ENCODE data around the gene FOXL3.

Gene FOXL3

GRCh38 chr7:304574-305409 is 14.8 kb downstream of the FOXL3 start:
- no peak for DNase-seq

- no peak for DNase-seq
These were observed 15.6 kb downstream of the FOXL3 start for GRCh38 chr7:305410-306151.

- no peak for DNase-seq
These were observed 18.0 kb downstream of the FOXL3 start for GRCh38 chr7:307970-308369.

- no peak for DNase-seq
These were observed 19.7 kb downstream of the FOXL3 start for GRCh38 chr7:309586-310228.

- DNase-seq = no peak
These were observed 21.2 kb downstream of the FOXL3 start for GRCh38 chr7:311131-311680.

GRCh38 chr7:311796-312195 is 21.8 kb downstream of the FOXL3 start:
- DNase-seq = no peak

GRCh38 chr7:312424-312823 is 22.5 kb downstream of the FOXL3 start:
- DNase-seq = no peak

GRCh38 chr7:314853-315252 is 24.9 kb downstream of the FOXL3 start:
- no peak for DNase-seq

GRCh38 chr7:315516-316265 is 25.7 kb downstream of the FOXL3 start:
- DNase-seq = no peak

GRCh38 chr7:317643-318405 is 27.9 kb downstream of the FOXL3 start:
- no peak for DNase-seq

- no peak for DNase-seq
These were observed 28.5 kb downstream of the FOXL3 start for GRCh38 chr7:318476-318875.

GRCh38 chr7:318878-319661 is 29.1 kb downstream of the FOXL3 start:
- DNase-seq = no peak

GRCh38 chr7:320297-320696 is 30.3 kb downstream of the FOXL3 start:
- DNase-seq = no peak

GRCh38 chr7:322111-322671 is 32.2 kb downstream of the FOXL3 start:
- peak; percentile 61 to 83 (median 78) for DNase-seq

GRCh38 chr7:322708-323111 is 32.7 kb downstream of the FOXL3 start:
- no peak for DNase-seq

GRCh38 chr7:323410-323809 is 33.4 kb downstream of the FOXL3 start:
- DNase-seq = no peak

- DNase-seq = no peak
These were observed 34.0 kb downstream of the FOXL3 start for GRCh38 chr7:324011-324410.

GRCh38 chr7:325051-325798 is 35.3 kb downstream of the FOXL3 start:
- no peak for DNase-seq

- no peak for DNase-seq
These were observed 35.8 kb downstream of the FOXL3 start for GRCh38 chr7:325811-326210.

- no peak for DNase-seq
These were observed 36.3 kb downstream of the FOXL3 start for GRCh38 chr7:326273-326672.

Data from T-helper 2 cell (primary cell).